ENCODE measurements around the gene IKBKE. TPM values are rescaled to one million over a fixed set of nuclear protein-coding genes. Genes with fewer than 3 reads are reported as not detected.

The IKBKE gene
- total RNA-seq, 1 donor from 2014 or later, result 6.3 TPM

- Histone ChIP-seq H3K36me3 (peaks cover 26 to 34% of the 10 kb centered on the region in 2 donors), H3K27ac (no peak overlapping the region), H3K4me1 (no peaks in the 10 kb centered on the region), H3K9me3 (no peaks in the 10 kb centered on the region), H3K27me3 (no peaks in the 10 kb centered on the region), H3K4me3 (no peak overlapping the region)
- TF ChIP-seq CTCF (IDR thresholded peaks at IDR 0.05), result no peak
- no peak for DNase-seq (ENCODE audit: low spot score in 2 of 2)
- intact Hi-C loops (cut with DNase I), result no loop called here
These were observed 40.0 kb upstream of the IKBKE start for GRCh38 chr1:206430031-206430983.

GRCh38 chr1:206435445-206435844 lies 34.8 kb upstream of the IKBKE start:
- intact Hi-C loops (cut with DNase I), result no loop called here
- peaks cover 31 to 37% of the 10 kb centered on the region in 2 donors for H3K36me3 ChIP-seq

GRCh38 chr1:206438554-206438953 lies 31.7 kb upstream of the IKBKE start:
- Histone ChIP-seq H3K4me3 (no peak overlapping the region), H3K27me3 (no peaks in the 10 kb centered on the region), H3K36me3 (peaks cover 43 to 44% of the 10 kb centered on the region in 2 donors), H3K4me1 (peaks cover 0 to 4% of the 10 kb centered on the region in 2 donors), H3K9me3 (no peaks in the 10 kb centered on the region), H3K27ac (no peak overlapping the region)
- no peak for TF ChIP-seq CTCF (IDR thresholded peaks at IDR 0.05)
- no peak for DNase-seq (ENCODE audit: low spot score in 2 of 2)
- intact Hi-C loops (cut with DNase I), result no loop called here

More at GRCh38 chr1:206435445-206435844, 34.8 kb upstream of the IKBKE start:
- DNase-seq (ENCODE audit: low spot score in 2 of 2), result no peak
- Histone ChIP-seq H3K4me1 (peaks cover 0 to 4% of the 10 kb centered on the region in 2 donors), H3K4me3 (no peak overlapping the region), H3K27me3 (no peaks in the 10 kb centered on the region), H3K27ac (no peak overlapping the region), H3K9me3 (no peaks in the 10 kb centered on the region)
- TF ChIP-seq CTCF (IDR thresholded peaks at IDR 0.05), result no peak

GRCh38 chr1:206439205-206439604 lies 31.1 kb upstream of the IKBKE start:
- intact Hi-C loops (cut with DNase I), result no loop called here
- no peak for TF ChIP-seq CTCF (IDR thresholded peaks at IDR 0.05)
- Histone ChIP-seq H3K27ac (no peak overlapping the region), H3K4me1 (peaks cover 0 to 4% of the 10 kb centered on the region in 2 donors), H3K4me3 (no peak overlapping the region), H3K36me3 (peaks cover 45 to 46% of the 10 kb centered on the region in 2 donors), H3K9me3 (no peaks in the 10 kb centered on the region), H3K27me3 (no peaks in the 10 kb centered on the region)
- no peak for DNase-seq (ENCODE audit: low spot score in 2 of 2)

GRCh38 chr1:206441336-206441967 lies 28.8 kb upstream of the IKBKE start:
- Histone ChIP-seq H3K27ac (no peak overlapping the region), H3K4me3 (no peak overlapping the region), H3K36me3 (peaks cover 50 to 51% of the 10 kb centered on the region in 2 donors), H3K4me1 (peaks cover 3 to 13% of the 10 kb centered on the region in 2 donors), H3K27me3 (no peaks in the 10 kb centered on the region), H3K9me3 (no peaks in the 10 kb centered on the region)
- no peak for DNase-seq (ENCODE audit: low spot score in 2 of 2)
- intact Hi-C loops (cut with DNase I), result no loop called here
- no peak for TF ChIP-seq CTCF (IDR thresholded peaks at IDR 0.05)
